ENCODE measurements around the gene KLHDC3. TPM values are rescaled to one million over a fixed set of nuclear protein-coding genes. Genes with fewer than 3 reads are reported as not detected.
"Not testable (repeated sequence)": the region's sequence is repeated elsewhere in the genome, so short reads cannot be mapped to it uniquely, and the experiment has no call there.

Gene KLHDC3
- polyA plus RNA-seq, 1 donor from 2014 or later, result 60.3 TPM

- Mint-ChIP-seq H3K9me3 (no peaks in the 10 kb centered on the region), H3K4me1 (peaks cover 28 to 32% (median 30%) of the 10 kb centered on the region in 3 donors), H3K27me3 (no peaks in the 10 kb centered on the region), H3K27ac (peak overlapping the region; percentile 84 to 97 (median 94)), H3K4me3 (peak overlapping the region; percentile 94 to 99 (median 98)), H3K36me3 (no peaks in the 10 kb centered on the region)
These were observed 34.4 kb upstream of the KLHDC3 start for GRCh38 chr6:42979523-42980177.

DNA sequence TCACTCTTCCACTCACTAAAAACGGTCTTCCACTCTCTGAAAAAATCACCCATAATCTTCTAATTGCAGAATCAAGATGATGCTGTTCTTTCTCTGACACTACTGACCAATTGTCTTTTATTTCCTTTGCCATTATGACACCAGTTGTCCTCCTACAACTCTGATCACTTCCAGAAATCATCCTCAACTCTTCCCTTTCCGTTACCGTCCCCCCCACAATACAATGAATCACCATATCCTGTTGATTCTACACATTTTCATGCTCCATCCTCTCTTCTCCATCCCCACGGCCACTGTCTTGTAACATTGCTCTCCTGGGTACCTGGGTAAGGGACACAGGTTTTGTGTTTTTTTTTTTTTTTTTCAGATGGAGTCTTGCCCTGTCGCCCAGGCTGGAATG lies 32.2 kb upstream of the KLHDC3 start:
- Mint-ChIP-seq H3K4me1 (peaks cover 36 to 43% (median 37%) of the 10 kb centered on the region in 3 donors), H3K36me3 (no peaks in the 10 kb centered on the region), H3K4me3 (peak overlapping the region in 2 of 4 donors; percentile 28 to 68), H3K27ac (peak overlapping the region in 2 of 3 donors; percentile 30 to 47), H3K9me3 (no peaks in the 10 kb centered on the region), H3K27me3 (no peaks in the 10 kb centered on the region)

- Mint-ChIP-seq H3K27me3 (no peaks in the 10 kb centered on the region), H3K9me3 (no peaks in the 10 kb centered on the region), H3K4me1 (peaks cover 36 to 37% (median 37%) of the 10 kb centered on the region in 3 donors), H3K27ac (peak within 1 kb of the TSS; percentile 92 to 96 (median 94)), H3K36me3 (peaks cover 2% of the 10 kb centered on the region), H3K4me3 (peak within 1 kb of the TSS; percentile 88 to 99 (median 92))
These were observed 29.8 kb upstream of the KLHDC3 start, which contains the start of gene PPP2R5D for GRCh38 chr6:42984001-42984923. PPP2R5D (plus strand) TSS chr6:42984570; CDS start chr6:42984678, 108 bp downstream.

DNA sequence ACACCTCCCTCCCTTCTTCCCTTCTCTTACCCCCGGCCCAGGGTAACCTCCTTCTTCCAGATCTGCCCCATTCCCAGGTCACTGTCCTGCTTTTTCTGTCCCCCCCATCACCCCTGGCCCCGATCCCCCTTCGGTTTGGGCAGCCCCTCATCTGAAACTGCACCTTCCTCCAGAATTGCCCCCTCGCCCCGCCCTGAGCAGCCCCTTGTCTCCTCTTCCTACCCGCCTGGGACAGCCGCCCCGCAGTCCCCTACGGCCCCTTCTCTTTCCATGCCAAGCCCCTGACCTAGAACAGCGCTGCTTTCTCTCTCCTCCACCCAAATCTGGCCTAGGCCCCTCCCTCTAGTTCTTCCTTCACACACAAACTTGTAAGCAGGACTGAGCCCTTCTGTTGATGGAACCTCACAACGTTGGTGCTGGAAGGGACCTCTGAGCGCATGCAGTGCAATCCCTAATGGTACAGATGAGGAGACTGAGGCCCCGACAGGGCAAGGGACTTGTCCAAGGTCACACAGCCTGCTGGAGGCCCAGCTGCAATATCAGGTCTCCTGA lies 29.0 kb upstream of the KLHDC3 start:
- Mint-ChIP-seq H3K27ac (peak overlapping the region in 2 of 3 donors; percentile 76 to 87), H3K36me3 (peaks cover 2% of the 10 kb centered on the region), H3K9me3 (no peaks in the 10 kb centered on the region), H3K4me3 (peak overlapping the region; percentile 62 to 93 (median 90)), H3K27me3 (no peaks in the 10 kb centered on the region), H3K4me1 (peaks cover 31 to 34% (median 32%) of the 10 kb centered on the region in 3 donors)

GRCh38 chr6:42987533-42988451 lies 26.3 kb upstream of the KLHDC3 start:
- Mint-ChIP-seq H3K4me3 (peak overlapping the region in 2 of 4 donors; percentile 62 to 85), H3K27me3 (no peaks in the 10 kb centered on the region), H3K36me3 (peaks cover 3% of the 10 kb centered on the region), H3K4me1 (peaks cover 27 to 30% (median 30%) of the 10 kb centered on the region in 3 donors), H3K9me3 (no peaks in the 10 kb centered on the region), H3K27ac (peak overlapping the region in 1 of 3 donors; percentile 85)

GRCh38 chr6:42988486-42989020 lies 25.5 kb upstream of the KLHDC3 start:
- Mint-ChIP-seq H3K27ac (peak overlapping the region in 1 of 3 donors; percentile 85), H3K9me3 (no peaks in the 10 kb centered on the region), H3K4me1 (peaks cover 27 to 32% (median 30%) of the 10 kb centered on the region in 3 donors), H3K4me3 (peak overlapping the region in 1 of 4 donors; percentile 46), H3K27me3 (no peaks in the 10 kb centered on the region), H3K36me3 (peaks cover 3% of the 10 kb centered on the region)

DNA sequence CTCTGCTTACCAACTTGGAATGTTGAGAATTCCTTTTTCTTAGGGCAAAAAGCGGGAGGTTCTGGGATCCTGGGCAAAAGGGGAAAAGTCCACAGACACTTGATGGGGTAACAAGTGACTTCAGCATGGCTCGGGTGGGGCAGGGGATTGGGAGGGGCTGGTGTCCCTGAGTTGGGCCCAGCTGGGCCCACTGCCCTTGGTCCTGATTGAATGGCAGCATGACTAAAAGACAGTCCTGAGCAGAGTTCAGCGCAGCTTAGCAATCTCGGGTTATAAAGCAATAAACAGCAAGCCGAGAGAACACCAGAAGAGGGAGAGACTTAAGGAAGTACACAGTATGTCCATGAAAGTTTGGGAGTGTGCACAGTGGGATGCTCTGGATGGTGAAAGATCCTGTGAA lies 24.1 kb upstream of the KLHDC3 start:
- Mint-ChIP-seq H3K4me1 (peaks cover 18 to 31% (median 24%) of the 10 kb centered on the region in 3 donors), H3K9me3 (no peaks in the 10 kb centered on the region), H3K27me3 (no peaks in the 10 kb centered on the region), H3K4me3 (no peak overlapping the region), H3K27ac (no peak overlapping the region), H3K36me3 (peaks cover 3% of the 10 kb centered on the region)

DNA sequence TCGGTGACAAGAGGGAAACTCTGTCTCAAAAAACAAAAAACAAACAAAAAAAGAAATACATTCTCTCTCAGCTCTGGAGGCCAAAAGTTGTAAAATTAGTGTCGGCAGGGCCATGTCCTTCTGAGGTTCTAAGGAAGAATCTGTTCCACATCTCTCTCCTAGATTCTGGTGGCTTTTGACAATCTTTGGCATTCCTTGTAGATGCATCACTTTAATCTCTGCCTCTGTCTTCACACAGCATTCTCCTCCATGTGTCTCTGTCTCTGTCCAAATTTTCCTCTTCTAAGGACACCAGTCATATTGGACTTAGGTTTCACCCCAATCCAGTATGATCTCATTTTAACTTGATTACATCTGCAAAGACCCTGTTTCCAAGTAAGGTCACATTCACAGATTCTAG lies 20.6 kb upstream of the KLHDC3 start:
- Mint-ChIP-seq H3K9me3 (no peaks in the 10 kb centered on the region), H3K27ac (no peak overlapping the region), H3K27me3 (no peaks in the 10 kb centered on the region), H3K4me1 (peaks cover 2 to 8% (median 6%) of the 10 kb centered on the region in 3 donors), H3K4me3 (no peak overlapping the region), H3K36me3 (peaks cover 1% of the 10 kb centered on the region)

- Mint-ChIP-seq H3K9me3 (no peaks in the 10 kb centered on the region), H3K4me3 (no peak overlapping the region), H3K4me1 (peaks cover 0 to 7% (median 0%) of the 10 kb centered on the region in 3 donors), H3K27ac (no peak overlapping the region), H3K27me3 (no peaks in the 10 kb centered on the region), H3K36me3 (peaks cover 1% of the 10 kb centered on the region)
These were observed 17.5 kb upstream of the KLHDC3 start for GRCh38 chr6:42996513-42996912.

DNA sequence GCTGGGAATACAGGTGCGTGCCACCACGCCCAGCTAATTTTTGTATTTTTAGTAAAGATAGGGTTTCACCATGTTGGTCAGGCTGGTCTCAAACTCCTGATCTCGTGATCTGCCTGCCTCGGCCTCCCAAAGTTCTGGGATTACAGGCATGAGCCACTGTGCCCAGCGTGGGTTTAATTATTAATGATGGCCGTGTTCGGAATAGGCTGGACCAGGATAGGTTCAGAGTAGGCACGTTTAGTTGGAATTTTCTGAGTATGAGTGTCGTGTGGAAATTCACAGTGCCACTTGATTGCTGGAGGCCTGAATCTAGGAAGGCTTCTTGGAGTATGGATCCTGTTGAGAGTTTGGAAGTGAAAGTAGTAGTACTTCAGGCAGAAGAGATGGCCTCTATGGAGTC lies 15.8 kb upstream of the KLHDC3 start:
- H3K36me3 Mint-ChIP-seq, H3K27ac Mint-ChIP-seq, H3K27me3 Mint-ChIP-seq, H3K9me3 Mint-ChIP-seq, H3K4me3 Mint-ChIP-seq, H3K4me1 Mint-ChIP-seq: not testable (repeated sequence)

DNA sequence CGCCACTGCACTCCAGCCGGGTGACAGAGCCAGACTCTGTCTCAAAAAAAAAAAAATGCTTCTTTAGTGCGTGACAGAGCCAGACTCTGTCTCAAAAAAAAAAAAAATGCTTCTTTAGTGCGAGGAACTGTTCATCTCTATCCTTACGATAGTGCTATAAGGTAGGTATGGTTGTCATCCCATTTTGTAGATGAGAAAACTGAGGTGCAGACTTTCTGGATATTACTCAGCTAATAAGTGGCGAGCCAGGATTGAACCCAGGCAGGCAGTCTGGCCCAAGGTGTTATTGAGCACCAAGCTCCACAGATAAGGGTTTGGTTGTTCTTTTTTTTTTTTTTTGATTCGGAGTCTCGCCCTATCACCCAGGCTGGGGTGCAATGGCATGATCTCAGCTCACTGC lies 12.2 kb upstream of the KLHDC3 start:
- H3K9me3 Mint-ChIP-seq, result no peaks in the 10 kb centered on the region
- H3K4me3 Mint-ChIP-seq, result no peak overlapping the region
- no peaks in the 10 kb centered on the region for H3K36me3 Mint-ChIP-seq
- no peak overlapping the region for H3K27ac Mint-ChIP-seq
- no peaks in the 10 kb centered on the region for H3K27me3 Mint-ChIP-seq
- H3K4me1 Mint-ChIP-seq, result peaks cover 0 to 2% (median 0%) of the 10 kb centered on the region in 3 donors

- Mint-ChIP-seq H3K9me3 (no peaks in the 10 kb centered on the region), H3K27me3 (no peaks in the 10 kb centered on the region), H3K4me1 (peaks cover 7 to 16% (median 7%) of the 10 kb centered on the region in 3 donors), H3K36me3 (no peaks in the 10 kb centered on the region), H3K4me3 (no peak overlapping the region), H3K27ac (no peak overlapping the region)
These were observed 8.2 kb upstream of the KLHDC3 start for GRCh38 chr6:43005844-43006243.

GRCh38 chr6:43006251-43006650 lies 7.8 kb upstream of the KLHDC3 start:
- Mint-ChIP-seq H3K27me3 (no peaks in the 10 kb centered on the region), H3K9me3 (no peaks in the 10 kb centered on the region), H3K4me1 (peaks cover 7 to 16% (median 9%) of the 10 kb centered on the region in 3 donors), H3K27ac (no peak overlapping the region), H3K4me3 (no peak overlapping the region), H3K36me3 (no peaks in the 10 kb centered on the region)

DNA sequence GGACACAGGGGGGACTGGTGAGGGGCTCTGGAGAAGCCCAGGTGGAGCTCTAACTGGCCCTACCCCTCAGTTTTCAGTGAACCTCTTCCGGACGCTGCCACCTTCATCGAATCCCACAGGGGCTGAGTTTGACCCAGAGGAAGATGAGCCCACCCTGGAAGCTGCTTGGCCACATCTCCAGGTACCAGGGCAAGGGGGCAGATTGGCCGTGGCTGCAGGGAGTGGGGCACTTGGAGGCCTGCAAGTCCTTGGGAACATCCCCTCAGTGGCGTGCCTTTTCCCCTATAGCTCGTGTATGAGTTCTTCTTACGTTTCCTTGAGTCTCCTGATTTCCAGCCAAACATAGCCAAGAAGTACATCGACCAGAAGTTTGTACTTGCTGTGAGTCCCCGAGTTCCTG lies 6.9 kb upstream of the KLHDC3 start:
- H3K4me3 Mint-ChIP-seq, result no peak overlapping the region
- H3K27me3 Mint-ChIP-seq, result no peaks in the 10 kb centered on the region
- H3K36me3 Mint-ChIP-seq, result no peaks in the 10 kb centered on the region
- H3K27ac Mint-ChIP-seq, result peak overlapping the region in 1 of 3 donors; percentile 53
- peaks cover 7 to 16% (median 15%) of the 10 kb centered on the region in 3 donors for H3K4me1 Mint-ChIP-seq
- no peaks in the 10 kb centered on the region for H3K9me3 Mint-ChIP-seq

All from IgD-negative memory B cell (primary cell).